Measurements from ENCODE around the gene PPP1R3D.
"Not testable (repeated sequence)": the region's sequence is repeated elsewhere in the genome, so short reads cannot be mapped to it uniquely, and the experiment has no call there.

PPP1R3D gene

DNA sequence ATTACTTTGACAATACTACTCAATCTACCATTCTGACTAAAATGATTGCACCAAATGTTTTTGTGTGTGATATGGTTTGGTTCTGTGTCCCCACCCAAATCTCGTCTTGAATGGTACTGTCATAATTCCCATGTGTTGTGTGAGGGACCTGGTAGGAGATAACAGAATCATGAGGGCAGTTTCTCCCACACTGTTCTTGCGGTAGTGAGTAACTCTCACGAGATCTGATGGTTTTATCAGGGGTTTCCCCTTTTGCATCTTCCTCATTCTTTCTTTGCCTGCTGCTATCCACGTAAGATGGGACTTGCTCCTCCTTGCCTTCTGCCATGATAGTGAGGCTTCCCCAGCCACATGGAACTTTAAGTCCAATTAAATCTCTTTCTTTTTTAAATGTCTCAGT lies 27.5 kb downstream of the PPP1R3D start:
- DNase-seq, result no peak

DNA sequence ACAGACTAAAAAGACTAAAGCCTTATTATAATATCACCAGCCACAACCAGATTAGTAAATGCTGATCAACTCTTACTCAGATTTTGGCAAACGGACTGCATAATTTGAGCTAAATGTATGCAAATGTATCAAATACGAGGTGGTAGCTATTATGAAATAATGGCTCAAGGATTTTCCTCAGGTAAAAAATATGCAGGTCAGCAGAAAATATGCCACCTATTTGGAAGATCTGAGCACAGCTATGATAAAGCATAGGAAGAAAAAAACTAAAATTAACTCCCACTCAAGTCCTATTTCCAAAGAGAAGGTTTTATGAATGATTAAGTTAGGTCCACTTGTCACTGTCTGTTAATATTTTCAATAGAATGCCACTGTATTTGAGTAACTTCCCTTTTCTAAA lies 29.1 kb downstream of the PPP1R3D start:
- DNase-seq, result no peak

DNA sequence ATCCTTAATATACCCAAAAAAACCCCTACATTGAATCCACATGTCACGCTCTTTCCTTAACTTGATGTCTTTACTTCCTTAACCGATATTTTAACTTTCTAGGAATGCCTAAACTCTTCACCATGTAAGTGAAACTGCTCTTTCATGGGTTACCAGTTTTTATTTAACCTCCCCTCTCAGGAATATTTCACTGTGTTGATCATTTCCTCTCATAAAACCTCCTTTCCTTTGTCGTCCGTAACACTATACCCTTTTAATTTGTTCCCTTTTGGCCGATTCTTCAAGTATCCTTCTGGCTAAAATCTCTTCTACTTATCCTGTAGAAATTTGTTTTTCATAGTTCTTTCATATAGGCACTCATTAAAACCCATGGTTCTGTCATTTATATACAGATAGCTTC lies 31.2 kb downstream of the PPP1R3D start:
- DNase-seq, result no peak

DNA sequence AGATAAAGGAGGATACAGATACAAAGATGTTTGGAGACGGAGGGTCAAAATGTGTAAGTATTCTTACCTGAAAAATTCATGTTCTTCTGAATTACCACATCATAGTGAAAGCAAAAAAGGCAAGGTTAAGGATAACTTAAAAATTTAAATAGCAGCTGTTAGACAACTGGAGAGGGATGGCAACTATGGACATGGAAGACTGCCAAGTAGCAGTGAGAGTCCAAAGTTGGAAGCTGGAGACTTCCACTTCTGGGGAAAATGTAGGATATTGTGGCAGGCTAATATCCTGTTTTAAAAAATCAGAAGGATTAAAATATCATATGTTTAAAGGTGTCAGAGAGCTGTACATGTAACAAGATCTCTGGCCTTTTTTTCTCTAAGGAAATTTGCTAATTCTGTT lies 36.5 kb downstream of the PPP1R3D start:
- no peak for DNase-seq

DNA sequence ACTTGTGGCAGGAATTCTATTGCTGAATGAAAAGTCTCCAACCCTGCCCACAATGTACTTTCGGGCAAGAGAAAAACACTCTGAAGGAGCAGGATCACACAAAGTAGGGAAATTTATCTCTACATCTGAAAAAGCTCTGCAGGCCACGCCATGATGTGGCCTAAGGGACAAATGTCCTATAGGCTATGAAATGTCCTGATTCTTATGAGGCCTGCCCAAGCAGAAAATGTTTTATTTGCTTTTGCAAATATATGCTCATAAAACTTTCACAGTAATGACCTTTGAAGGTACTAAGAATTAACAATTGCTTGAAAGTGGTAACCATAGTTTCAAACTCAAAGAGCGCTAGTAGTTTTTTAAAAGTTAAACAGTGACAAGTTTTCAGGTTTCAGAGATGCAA lies 37.6 kb downstream of the PPP1R3D start:
- no peak for DNase-seq

DNA sequence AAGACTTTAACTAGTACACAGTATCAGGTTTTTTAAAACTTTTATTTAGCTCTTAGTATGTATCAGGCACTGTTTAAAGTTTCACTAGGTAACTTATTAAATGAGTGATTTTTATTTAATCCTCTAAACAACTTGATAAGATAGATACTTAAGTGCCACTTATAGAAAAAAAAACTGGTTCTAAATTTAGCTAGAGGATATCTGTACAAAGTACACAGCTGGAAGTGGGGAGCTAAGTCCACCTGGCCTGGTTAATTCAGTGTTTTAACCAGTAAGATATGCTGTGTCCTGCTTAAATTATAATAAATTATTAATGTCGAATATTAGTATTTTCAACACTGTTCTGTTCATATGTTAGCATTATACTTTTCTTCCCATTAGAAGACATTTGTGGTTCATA lies 44.2 kb downstream of the PPP1R3D start:
- DNase-seq, result no peak

DNA sequence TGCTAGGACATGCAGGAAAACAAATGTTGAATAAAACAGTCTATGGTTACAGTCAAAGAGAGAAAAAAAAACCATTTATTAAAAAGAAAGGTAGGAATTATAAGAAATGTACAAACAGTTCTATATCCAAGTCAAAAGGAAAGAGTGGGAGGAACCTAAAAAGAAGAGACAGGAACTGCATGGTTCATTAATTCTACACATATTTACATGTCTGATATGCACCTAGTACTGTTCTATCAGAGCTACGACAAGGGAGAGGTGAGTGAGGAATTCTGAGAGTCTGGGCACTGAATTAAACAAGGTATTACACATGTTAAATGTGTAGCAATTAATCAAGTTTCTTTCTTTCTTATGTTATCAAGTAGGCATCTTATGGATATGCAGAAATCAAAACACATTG lies 48.5 kb downstream of the PPP1R3D start:
- DNase-seq, result no peak

DNA sequence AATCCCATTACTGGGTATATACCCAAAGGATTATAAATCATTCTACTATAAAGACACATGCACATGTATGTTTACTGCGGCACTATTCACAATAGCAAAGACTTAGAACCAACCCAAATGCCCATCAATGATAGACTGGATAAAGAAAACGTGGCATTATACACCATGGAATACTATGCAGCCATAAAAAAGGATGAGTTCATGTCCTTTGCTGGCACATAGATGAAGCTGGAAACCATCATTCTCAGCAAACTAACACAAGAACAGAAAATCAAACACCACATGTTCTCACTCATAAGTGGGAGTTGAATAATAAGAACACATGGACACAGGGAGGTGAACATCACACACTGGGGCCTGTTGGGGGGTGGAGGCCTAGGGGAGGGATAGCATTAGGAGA lies 50.1 kb downstream of the PPP1R3D start:
- not testable (repeated sequence) for DNase-seq

DNA sequence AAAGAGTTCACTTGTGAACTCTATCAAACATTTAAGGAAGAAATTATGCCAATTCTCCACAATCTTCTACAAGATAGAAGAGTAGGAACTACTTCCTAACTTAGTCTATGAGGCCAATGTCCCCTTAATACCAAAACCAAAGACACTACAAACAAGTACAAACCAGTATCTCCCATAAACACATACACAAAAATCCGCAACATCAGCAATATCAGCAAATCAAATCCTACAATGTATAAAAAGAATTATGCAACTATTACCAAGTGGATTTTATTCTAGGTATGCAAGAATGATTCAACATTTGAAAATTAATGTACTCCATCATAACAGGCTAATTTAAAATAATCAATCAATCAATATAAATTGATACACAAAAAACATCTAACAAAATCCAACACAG lies 52.1 kb downstream of the PPP1R3D start:
- no peak for DNase-seq

All from NCI-H2081 treated with DMSO at 0.1 percent for 48 hours (cell line).